H1 (cell line): ENCODE data around the gene SLC6A19. TPM values are rescaled to one million over a fixed set of nuclear protein-coding genes. Genes with fewer than 3 reads are reported as not detected.

ENCODE experiments used
- HDAC6 ChIP-seq: IDR thresholded peaks from one replicate; pipeline ENCODE4 v1.7.1; 2012; ENCODE audit warnings: low read depth, mild to moderate bottlenecking, inconsistent platforms, low read length, moderate library complexity
- ZNF274 ChIP-seq: IDR thresholded peaks from 2 replicates; pipeline ENCODE4 v1.7.0; 2012; ENCODE audit warnings: low read length, borderline replicate concordance; ENCODE audit errors: extremely low read depth
- polyA plus RNA-seq, 7 experiments: library from polyadenylated mRNA; depleted of rRNA in 3 of 7; stranded (reverse) in 5 of 7; unstranded in 2 of 7; fragments of >200 nt in 5 of 7; fragments of 200-250 nt in 2 of 7; gene quantifications; 1 replicate in 5 of 7; 2 replicates in 1 of 7; 4 replicates in 1 of 7; pipeline versions ENCODE4 v1.2.1 to v1.2.3, GENCODE V29; 2011 to 2013; ENCODE audit warnings: missing spikeins in 2 of 7, mixed read lengths in 2 of 7
- total RNA-seq: library from RNA; stranded (reverse); fragmentation: NEBNext Ultra II Directional; extraction: Animal tissue kit (Norgen Biotek cat#: 25700); gene quantifications from 2 replicates; pipeline ENCODE4 v1.2.1, GENCODE V29; 2021

The SLC6A19 gene
- total and polyA plus RNA-seq, 2 of the 8 experiments (the other 6 are each of a cell fraction or from before 2014, with no cell fraction given) = 0.02 TPM; not detected in 1

DNA sequence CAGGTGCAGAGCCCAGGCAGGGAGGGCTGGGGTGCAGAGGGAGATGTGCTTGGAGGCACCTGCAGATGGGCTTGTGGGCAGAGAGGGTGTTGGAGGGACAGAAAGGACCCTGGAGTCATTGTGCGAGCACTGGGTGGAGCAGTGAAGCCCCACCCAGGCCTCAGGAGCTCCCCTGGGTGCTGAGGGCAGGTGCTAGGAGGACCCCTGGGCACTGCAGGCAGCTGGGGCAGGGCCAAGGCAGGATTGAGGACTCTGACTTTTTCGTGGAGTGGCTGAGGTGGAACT lies 13.5 kb downstream of the SLC6A19 start (continued):
- no peak for TF ChIP-seq ZNF274
- no peak for TF ChIP-seq HDAC6
